Muscle of leg (tissue), 11 donors: Measurements from ENCODE around the gene FAM72D. TPM values are rescaled to one million over a fixed set of nuclear protein-coding genes. Genes with fewer than 3 reads are reported as not detected.
A peak's percentile ranks its signal among the peaks of the same experiment; 100 is the strongest.
"Not testable (repeated sequence)": the region's sequence is repeated elsewhere in the genome, so short reads cannot be mapped to it uniquely, and the experiment has no call there.

Experiments used
- DNase-seq: peaks from one replicate; pipeline ENCODE4 v3.0.0; 2013
- H3K27ac ChIP-seq: one replicate; pipeline ENCODE4 v1.5.1; 2013; ENCODE audit warnings: mild to moderate bottlenecking, low read length, control low read depth
- H3K27me3 ChIP-seq: one replicate; pipeline ENCODE4 v1.6.1; 2013; ENCODE audit warnings: low read length; ENCODE audit not compliant: control insufficient read depth, insufficient read depth
- H3K36me3 ChIP-seq: one replicate; pipeline ENCODE4 v1.6.1; 2013; ENCODE audit warnings: low read length; ENCODE audit not compliant: control insufficient read depth, insufficient read depth
- H3K4me1 ChIP-seq: one replicate; pipeline ENCODE4 v1.6.1; 2013; ENCODE audit warnings: low read length; ENCODE audit not compliant: control insufficient read depth, insufficient read depth
- H3K4me3 ChIP-seq: one replicate; pipeline ENCODE4 v1.5.1; 2013; ENCODE audit warnings: low read length, control low read depth
- H3K9me3 ChIP-seq: replicated peaks from 2 replicates; pipeline ENCODE4 v1.6.1; 2013; ENCODE audit warnings: low read depth, low read length; ENCODE audit not compliant: control insufficient read depth
- WGBS: methylation state at CpG from one replicate; pipeline ENCODE4 v1.1.5; 2013; ENCODE audit warnings: missing lambda C conversion rate; ENCODE audit not compliant: insufficient coverage; 5-methylcytosine and 5-hydroxymethylcytosine counted together
- polyA plus RNA-seq, 8 donors: library from polyadenylated mRNA; unstranded; fragments of 120-200 nt; gene quantifications; one replicate each; pipeline versions ENCODE4 v1.2.1 to v1.2.3, GENCODE V29; 2013; ENCODE audit warnings: inconsistent platforms in 1 of 8, low replicate concordance in 1 of 8; ENCODE audit not compliant: insufficient read length in 8 of 8, insufficient read depth in 1 of 8
- total RNA-seq: library from RNA; stranded (reverse); fragments of 120-200 nt; gene quantifications from one replicate; pipeline ENCODE4 v1.2.4, GENCODE V29; 2013

FAM72D gene
- total and polyA plus RNA-seq, 9 donors, result 0.69 to 2.0 (median 1.3) TPM

DNA sequence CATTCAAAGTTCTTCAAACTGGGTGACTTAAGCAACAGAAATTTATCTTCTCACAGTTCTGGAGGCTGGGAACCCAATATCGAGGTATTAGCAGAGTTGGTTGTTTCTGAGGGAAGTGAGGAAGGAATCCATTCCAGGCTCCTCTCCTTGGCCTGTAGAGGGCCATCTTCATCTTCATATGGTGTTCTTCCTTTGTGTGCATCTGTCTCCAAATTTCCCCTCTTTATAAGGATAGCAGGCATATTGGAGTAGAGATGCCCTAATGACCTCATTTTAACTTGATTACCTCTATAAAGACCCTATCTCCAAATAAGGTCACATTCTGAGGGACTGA is 27.3 kb downstream of the FAM72D start:
- H3K4me3 ChIP-seq, H3K27me3 ChIP-seq, H3K4me1 ChIP-seq, H3K27ac ChIP-seq, H3K36me3 ChIP-seq, H3K9me3 ChIP-seq, DNase-seq: not testable (repeated sequence)
- no CpG with 5 or more reads among the region's 1 CpG for WGBS

DNA sequence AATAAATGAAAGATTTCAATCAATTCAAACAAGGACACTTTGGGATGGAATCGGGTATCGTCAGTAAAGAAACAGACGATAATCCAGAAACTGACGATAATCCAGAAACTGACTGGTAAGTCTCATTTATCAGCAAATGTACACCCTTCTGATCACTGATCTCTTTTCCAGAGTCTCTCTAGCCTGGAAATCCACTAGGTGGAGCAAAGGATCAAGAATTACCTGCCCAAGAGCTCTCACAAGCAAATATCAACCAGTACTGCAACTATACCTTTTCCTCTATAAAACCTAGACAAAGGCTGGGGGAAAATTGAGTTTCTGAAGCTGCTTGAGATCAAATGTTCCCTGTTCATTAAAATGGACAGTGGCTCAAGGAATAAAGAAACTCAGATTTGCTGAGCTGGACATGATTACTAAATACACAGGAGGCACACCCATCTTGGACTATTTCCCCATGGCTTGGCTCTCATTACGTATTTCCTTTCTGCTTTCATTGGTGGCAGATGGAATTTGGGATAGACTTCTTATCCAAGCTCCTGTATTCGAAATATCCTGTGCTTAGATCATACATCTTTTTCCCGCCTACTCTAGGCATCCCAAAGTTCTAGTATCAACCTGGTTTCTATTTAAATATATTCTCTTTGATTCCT is 28.3 kb downstream of the FAM72D start:
- not testable (repeated sequence) for DNase-seq, H3K27me3 ChIP-seq, H3K36me3 ChIP-seq, H3K4me3 ChIP-seq, H3K27ac ChIP-seq, H3K9me3 ChIP-seq, H3K4me1 ChIP-seq
- WGBS, result no CpG with 5 or more reads among the region's 7 CpGs

DNA sequence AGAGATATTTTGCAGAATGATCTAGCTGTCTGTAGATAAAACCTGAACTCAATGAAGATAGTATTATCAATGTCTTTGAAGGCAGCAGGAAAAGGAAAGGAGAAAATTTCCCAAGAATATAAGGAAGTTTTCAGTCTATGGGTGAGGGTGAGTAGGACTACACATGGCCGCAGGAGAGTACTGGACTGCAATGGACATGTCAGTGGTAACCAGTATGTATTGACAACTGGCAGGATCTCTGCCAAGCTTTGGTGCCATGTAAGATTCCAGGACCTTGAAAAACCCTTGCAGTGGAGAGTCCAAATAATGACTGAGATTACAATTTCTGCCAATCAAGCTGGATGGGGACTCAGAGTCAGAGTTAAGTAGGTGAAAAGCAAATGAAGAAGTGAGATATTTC is 29.3 kb downstream of the FAM72D start:
- not testable (repeated sequence) for H3K27ac ChIP-seq, H3K4me1 ChIP-seq, H3K27me3 ChIP-seq, H3K4me3 ChIP-seq, H3K36me3 ChIP-seq, H3K9me3 ChIP-seq, DNase-seq
- no CpG with 5 or more reads among the region's 1 CpG for WGBS

DNA sequence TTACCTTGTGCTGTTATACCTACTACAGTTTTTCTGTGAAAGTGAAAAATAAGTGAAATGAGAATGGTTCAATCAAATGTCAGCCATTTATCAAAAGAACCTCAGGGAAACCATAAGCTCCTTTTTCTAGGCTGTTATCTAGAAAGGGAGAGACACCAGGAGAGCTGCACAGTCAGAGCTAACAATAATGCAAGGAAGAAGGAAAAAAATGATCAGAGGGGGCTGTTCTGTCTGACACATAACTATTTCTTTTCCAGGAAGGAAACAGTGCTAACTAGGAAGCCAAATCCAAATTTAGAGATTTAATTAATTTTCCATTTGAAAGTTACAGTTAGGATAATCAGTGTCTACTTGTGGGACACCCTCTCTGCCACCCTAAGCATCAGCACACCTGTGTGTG is 31.4 kb downstream of the FAM72D start:
- not testable (repeated sequence) for H3K36me3 ChIP-seq, H3K9me3 ChIP-seq, H3K4me1 ChIP-seq, DNase-seq, H3K27me3 ChIP-seq, H3K27ac ChIP-seq, H3K4me3 ChIP-seq

DNA sequence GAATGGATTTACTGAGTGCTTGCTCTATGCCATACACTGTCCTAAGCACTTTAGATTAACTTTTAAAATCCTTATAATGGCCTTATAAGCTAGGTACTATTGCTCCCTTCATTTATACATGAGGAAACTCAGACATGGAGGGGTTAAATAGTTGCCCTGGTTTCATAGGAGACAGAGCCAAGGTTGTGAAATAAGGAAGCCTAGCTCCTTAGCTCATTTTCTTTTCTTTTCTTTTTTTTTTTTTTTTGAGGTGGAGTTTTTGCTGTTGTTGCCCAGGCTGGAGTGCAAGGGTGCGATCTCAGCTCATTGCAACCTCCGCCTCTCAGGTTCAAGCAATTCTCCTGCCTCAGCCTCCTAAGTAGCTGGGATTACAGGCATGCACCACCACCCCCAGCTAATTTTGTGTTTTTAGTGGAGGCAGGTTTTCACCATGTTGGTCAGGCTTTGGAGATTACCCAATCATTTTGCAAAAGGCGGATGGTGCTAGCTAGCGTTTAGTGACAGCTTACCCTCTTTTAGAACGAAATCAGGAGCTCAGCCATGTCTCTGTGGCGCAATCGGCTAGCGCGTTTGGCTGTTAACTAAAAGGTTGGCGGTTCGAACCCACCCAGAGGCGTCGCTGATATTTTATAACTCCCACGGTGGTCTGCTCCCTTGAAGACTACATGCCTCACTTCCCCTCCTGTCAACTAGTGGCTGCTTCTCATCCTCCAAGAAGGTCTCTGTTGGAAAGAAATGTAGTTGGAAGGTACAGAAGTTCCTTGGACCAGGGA is 33.1 kb downstream of the FAM72D start:
- H3K27ac ChIP-seq, H3K27me3 ChIP-seq, H3K36me3 ChIP-seq, H3K4me1 ChIP-seq, H3K4me3 ChIP-seq, H3K9me3 ChIP-seq: not testable (repeated sequence)
- DNase-seq, result peak; percentile 0
- WGBS, result no CpG with 5 or more reads among the region's 14 CpGs

DNA sequence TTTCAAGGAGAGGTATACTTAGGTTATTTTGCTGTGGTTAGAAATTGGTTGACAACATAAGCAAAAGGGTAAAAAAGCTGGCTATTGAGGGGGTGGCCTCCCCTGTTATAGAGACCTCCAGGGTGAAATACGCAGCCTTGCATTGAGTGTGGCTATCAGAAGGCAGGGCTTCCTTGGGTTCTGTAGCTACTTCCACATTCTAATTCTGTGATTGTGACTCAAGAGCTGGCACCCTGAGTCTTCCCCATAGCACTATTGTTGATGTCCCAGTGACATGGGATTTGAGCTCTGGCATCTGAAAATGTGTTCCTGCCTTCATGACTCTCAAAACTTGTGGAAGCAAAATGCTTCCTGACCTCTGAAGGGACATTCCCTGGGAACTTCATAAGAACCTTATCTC is 38.7 kb downstream of the FAM72D start:
- no CpG with 5 or more reads among the region's 1 CpG for WGBS
- H3K27ac ChIP-seq, H3K9me3 ChIP-seq, H3K36me3 ChIP-seq, H3K4me1 ChIP-seq, H3K4me3 ChIP-seq, DNase-seq, H3K27me3 ChIP-seq: not testable (repeated sequence)

DNA sequence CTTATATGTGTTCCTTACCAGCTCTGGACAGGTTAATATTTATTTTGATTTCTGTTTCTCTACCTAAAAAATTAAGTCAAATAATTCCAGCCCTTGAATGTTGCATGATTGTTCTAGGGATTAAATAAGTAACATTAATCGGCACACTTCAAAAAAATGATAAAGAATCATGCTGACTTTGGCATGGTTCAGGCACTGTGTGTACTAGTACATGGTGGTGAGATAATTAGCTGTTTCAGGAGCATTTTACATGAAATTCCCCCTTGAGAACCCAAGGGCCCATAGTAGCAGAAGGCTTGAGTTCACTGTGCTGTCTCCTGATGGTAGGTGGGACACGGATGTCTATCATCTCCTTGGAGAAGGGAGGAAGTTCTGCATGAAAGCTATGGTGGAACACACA is 44.8 kb downstream of the FAM72D start:
- not testable (repeated sequence) for H3K4me3 ChIP-seq, H3K27ac ChIP-seq, H3K36me3 ChIP-seq, H3K27me3 ChIP-seq, H3K4me1 ChIP-seq, DNase-seq, H3K9me3 ChIP-seq
- WGBS, result no CpG with 5 or more reads among the region's 2 CpGs

DNA sequence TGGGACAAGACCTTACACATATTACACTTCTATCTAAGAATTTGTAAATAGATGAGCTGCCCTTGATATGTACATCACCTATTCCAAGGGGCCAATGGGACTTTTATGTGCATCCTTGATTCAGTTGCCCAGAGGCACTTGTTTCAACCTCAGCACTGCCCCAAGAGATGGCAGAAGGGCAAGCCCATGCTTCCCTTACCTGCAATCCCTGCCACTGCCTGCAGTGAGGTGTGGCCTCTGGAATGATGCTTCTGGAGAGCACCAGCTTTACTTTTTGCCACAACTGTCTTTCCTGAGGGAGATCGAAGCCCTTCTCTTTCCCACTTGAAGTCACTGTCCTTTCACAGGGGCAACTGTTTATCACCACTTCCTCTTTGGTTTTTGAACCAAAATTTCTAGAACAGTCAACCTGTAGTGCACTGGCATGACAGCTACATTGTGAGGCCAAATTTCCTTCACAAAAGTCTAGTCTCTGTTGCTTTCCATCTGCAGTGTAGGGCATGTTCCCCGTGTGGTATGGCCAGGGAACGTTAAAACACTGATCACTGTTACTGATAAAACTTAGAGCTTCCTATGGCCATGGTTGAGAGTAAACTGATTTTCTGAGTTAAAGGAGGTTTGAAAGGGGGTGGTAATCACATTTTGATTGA is 48.6 kb downstream of the FAM72D start:
- not testable (repeated sequence) for H3K9me3 ChIP-seq, H3K27me3 ChIP-seq, H3K36me3 ChIP-seq, H3K27ac ChIP-seq, H3K4me3 ChIP-seq, H3K4me1 ChIP-seq, DNase-seq
- no CpG with 5 or more reads among the region's 3 CpGs for WGBS

DNA sequence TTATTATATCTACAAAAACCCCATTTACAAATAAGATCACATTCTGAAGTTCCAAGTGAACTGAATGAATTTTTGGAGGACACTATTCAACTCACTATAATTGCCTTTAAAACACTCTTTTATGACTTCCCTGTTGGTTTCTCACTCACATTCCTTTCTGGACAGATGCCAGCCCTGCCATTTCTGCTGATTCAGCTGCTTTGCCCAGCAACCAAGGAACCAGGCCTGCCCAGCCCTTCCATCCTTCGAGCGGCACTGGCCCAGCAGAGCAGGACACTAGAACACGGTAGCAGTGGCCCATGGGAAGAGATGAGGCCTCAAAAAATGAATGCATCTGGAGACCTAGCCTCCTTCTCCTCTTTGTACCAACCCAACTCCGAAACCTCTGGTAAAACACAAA is 50.5 kb downstream of the FAM72D start:
- WGBS, result no CpG with 5 or more reads among the region's 4 CpGs
- not testable (repeated sequence) for H3K4me3 ChIP-seq, H3K27me3 ChIP-seq, H3K4me1 ChIP-seq, H3K36me3 ChIP-seq, H3K9me3 ChIP-seq, DNase-seq, H3K27ac ChIP-seq

DNA sequence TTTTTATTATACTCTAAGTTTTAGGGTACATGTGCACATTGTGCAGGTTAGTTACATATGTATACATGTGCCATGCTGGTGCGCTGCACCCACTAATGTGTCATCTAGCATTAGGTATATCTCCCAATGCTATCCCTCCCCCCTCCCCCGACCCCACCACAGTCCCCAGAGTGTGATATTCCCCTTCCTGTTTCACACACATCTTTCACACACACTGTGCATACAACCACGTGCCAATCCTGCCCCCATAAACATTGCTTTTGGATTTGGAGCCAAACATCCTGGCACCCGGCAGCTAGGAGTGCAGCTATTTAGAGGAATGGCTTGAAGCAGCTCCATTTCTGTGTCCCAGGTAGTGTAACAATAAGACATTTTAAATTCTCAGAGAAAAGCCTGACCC is 51.4 kb downstream of the FAM72D start:
- not testable (repeated sequence) for DNase-seq, H3K4me3 ChIP-seq, H3K9me3 ChIP-seq

More for the DNA sequence above, 51.4 kb downstream of the FAM72D start:
- H3K27me3 ChIP-seq, H3K36me3 ChIP-seq, H3K27ac ChIP-seq, H3K4me1 ChIP-seq: not testable (repeated sequence)
- WGBS, result no CpG with 5 or more reads among the region's 4 CpGs
